K562 (cell line): ENCODE measurements around the gene MCOLN2. TPM values are rescaled to one million over a fixed set of nuclear protein-coding genes. Genes with fewer than 3 reads are reported as not detected.
"Not testable (repeated sequence)": the region's sequence is repeated elsewhere in the genome, so short reads cannot be mapped to it uniquely, and the experiment has no call there.

Experiments
- ATAC-seq: fragments of 200-7000 bp; cut with Tn5 transposase; 3 replicates; pipeline ENCODE4 v1.9.1; 2020; ENCODE audit warnings: moderate library complexity
- BruUV-seq: library from RNA; stranded (reverse); fragments of 400-500 nt; replicated peaks from 2 replicates; lab custom pipeline; 2021; lab: Mats Ljungman, UMichigan
- CTCF ChIA-PET: fragments of 300-600 bp; formaldehyde crosslinking; extraction: SDS; loops from one replicate; lab custom pipeline; 2021; ENCODE audit warnings: low intra/inter-chr PET ratio; lab: Yijun Ruan, JAX
- POLR2A ChIA-PET: fragments of 300-600, 350-650 bp; sonication (Branson Sonifier 250); formaldehyde crosslinking; extraction: SDS; loops from one replicate; lab custom pipeline; 2021; ENCODE audit warnings: antibody characterized with exemption, inconsistent platforms; lab: Yijun Ruan, JAX
- DNase-seq, 4 experiments: peaks; one replicate each; pipeline versions ENCODE4 v3.0.0 to v3.0.0-alpha.2; 2011 to 2018; ENCODE audit warnings: low spot score in 3 of 4, mixed read lengths in 3 of 4; ENCODE audit errors: extremely low read depth in 1 of 4
- FAIRE-seq: peaks from 2 replicates; lab custom pipeline; 2011; peaks lifted over from hg19 to GRCh38; lab: Jason Lieb, UNC
- H2AFZ ChIP-seq: 2 replicates; pipeline ENCODE4 v1.6.0; 2011; ENCODE audit warnings: low read depth, low read length, control low read depth, inconsistent platforms
- H3K27ac ChIP-seq: fragments of 200-600 bp; 3 replicates; pipeline ENCODE4 v1.8.0; 2011; ENCODE audit warnings: low read depth, mild to moderate bottlenecking, control low read depth, inconsistent platforms, low read length, moderate library complexity, mixed read lengths; ENCODE audit errors: extremely low read depth
- H3K27me3 ChIP-seq, 2 experiments: fragments of 300-600 bp in 1 of 2; 2 replicates in 1 of 2; 3 replicates in 1 of 2; pipeline versions ENCODE4 v1.6.0 to v1.8.0; 2011; ENCODE audit warnings: inconsistent platforms in 2 of 2, low read length in 2 of 2, mild to moderate bottlenecking in 1 of 2, mixed read lengths in 1 of 2, moderate library complexity in 1 of 2; ENCODE audit not compliant: control insufficient read depth in 2 of 2, insufficient read depth in 2 of 2
- H3K36me3 ChIP-seq: fragments of 300-600 bp; 3 replicates; pipeline ENCODE4 v1.8.0; 2011; ENCODE audit warnings: mild to moderate bottlenecking, low read length, inconsistent platforms; ENCODE audit not compliant: control insufficient read depth, insufficient read depth
- H3K4me1 ChIP-seq, 2 experiments: fragments of 200-600 bp in 1 of 2; replicated peaks in 1 of 2; 2 replicates in 1 of 2; 3 replicates in 1 of 2; pipeline versions ENCODE4 v1.5.1 to v1.8.0; 2011; ENCODE audit warnings: inconsistent platforms in 2 of 2, low read length in 2 of 2, mild to moderate bottlenecking in 1 of 2, mixed read lengths in 1 of 2, moderate library complexity in 1 of 2; ENCODE audit not compliant: control insufficient read depth in 2 of 2, insufficient read depth in 2 of 2
- H3K4me2 ChIP-seq: 2 replicates; pipeline ENCODE4 v1.6.1; 2011; ENCODE audit warnings: low read length, control low read depth, inconsistent platforms, mixed read lengths; ENCODE audit not compliant: insufficient read depth
- H3K4me3 ChIP-seq: fragments of 200-600 bp; sonication (generic), shearing (Covaris generic); 2 replicates; pipeline ENCODE4 v1.5.1; 2016; ENCODE audit warnings: control low read depth, inconsistent platforms
- H3K79me2 ChIP-seq: fragments of 200-600 bp; 3 replicates; pipeline ENCODE4 v1.8.0; 2011; ENCODE audit warnings: low read length, inconsistent platforms; ENCODE audit not compliant: control insufficient read depth, insufficient read depth
- H3K9ac ChIP-seq, 2 experiments: 2 replicates each; pipeline versions ENCODE4 v1.6.0 to v1.6.1; 2011; ENCODE audit warnings: low read depth in 2 of 2, low read length in 2 of 2, control low read depth in 1 of 2, inconsistent platforms in 1 of 2, mild to moderate bottlenecking in 1 of 2, mixed read lengths in 1 of 2; ENCODE audit not compliant: insufficient read depth in 1 of 2
- H3K9me1 ChIP-seq: one replicate; pipeline ENCODE4 v1.6.0; 2011; ENCODE audit warnings: inconsistent platforms, mild to moderate bottlenecking, low read length, moderate library complexity; ENCODE audit not compliant: control insufficient read depth, insufficient read depth
- H3K9me3 ChIP-seq: replicated peaks from 2 replicates; pipeline ENCODE4 v1.5.1; 2011; ENCODE audit warnings: low read depth, low read length, inconsistent platforms; ENCODE audit not compliant: control insufficient read depth, insufficient read depth
- H4K20me1 ChIP-seq: replicated peaks from 2 replicates; pipeline ENCODE4 v1.6.1; 2011; ENCODE audit warnings: low read length, inconsistent platforms, mixed read lengths; ENCODE audit not compliant: control insufficient read depth, insufficient read depth
- MEF2A ChIP-seq: IDR thresholded peaks from 2 replicates; pipeline ENCODE4 v1.6.1; 2011; ENCODE audit warnings: low read depth, mild to moderate bottlenecking, low read length, moderate library complexity; ENCODE audit not compliant: control insufficient read depth
- POLR2H ChIP-seq: IDR thresholded peaks from 2 replicates; pipeline ENCODE4 v1.6.1; 2016; ENCODE audit warnings: missing genetic modification characterization, low read depth, mild to moderate bottlenecking, control low read depth, missing compliant biosample characterization, moderate library complexity
- SRSF9 ChIP-seq: fragments of 200-400 bp; formaldehyde crosslinking; IDR thresholded peaks from 2 replicates; pipeline ENCODE4 v1.6.1; 2017; ENCODE audit warnings: low read depth, low read length, borderline replicate concordance
- ZNF696 ChIP-seq: fragments of 250-450 bp; sonication (Bioruptor Pico); conservative IDR thresholded peaks from 2 replicates; pipeline ENCODE4 v1.4.0; 2020; ENCODE audit warnings: mild to moderate bottlenecking, moderate library complexity
- WGBS: fragments of 100-300 bp; shearing (Covaris generic); methylation state at CpG from one replicate; pipeline ENCODE4 v1.1.6; 2016; ENCODE audit warnings: low coverage, mixed read lengths; ENCODE audit not compliant: insufficient coverage; ENCODE audit errors: missing lambda C conversion rate; 5-methylcytosine and 5-hydroxymethylcytosine counted together
- in situ Hi-C: fragments of 300-500 bp; cut with MboI; formaldehyde crosslinking; loops from 4 replicates; pipeline ENCODE4 v1.15.0; 2018; ENCODE audit warnings: inconsistent platforms, mixed read lengths
- intact Hi-C: fragments of 100-400 bp; cut with micrococcal nuclease; formaldehyde crosslinking; loops from 2 replicates; pipeline ENCODE4 v1.14.2; 2022
- polyA plus RNA-seq, 8 experiments: library from polyadenylated mRNA; depleted of rRNA in 4 of 8; stranded (reverse) in 5 of 8; unstranded in 3 of 8; fragments of >200 nt; fragmentation: Nextera tagmentation in 2 of 8; fragmentation: Illumina TruSeq in 1 of 8; extraction: Ambion mirVana in 2 of 8; extraction: Trizol in 1 of 8; gene quantifications; 2 replicates each; pipeline versions ENCODE4 v1.2.1 to v1.2.3, GENCODE V29; 2011 to 2014; ENCODE audit warnings: inconsistent platforms in 1 of 8, missing spikeins in 1 of 8
- total RNA-seq, 7 experiments: library from RNA; depleted of rRNA in 6 of 7; stranded (reverse); fragments of >200 nt in 6 of 7; fragmentation: Illumina TruSeq in 2 of 7; extraction: Trizol in 2 of 7; gene quantifications; 2 replicates each; pipeline versions ENCODE4 v1.2.1 to v1.2.3, GENCODE V29; 2011 to 2021; ENCODE audit warnings: low replicate concordance in 1 of 7
- TF ChIP-seq, protein P1 (sequence below): sonication (generic); formaldehyde crosslinking; IDR thresholded peaks from 2 replicates; pipeline ENCODE4 v1.8.0; 2022; ENCODE audit warnings: mild to moderate bottlenecking, low read depth, missing genetic modification reagents

MCOLN2 gene
- total and polyA plus RNA-seq, 9 of the 15 experiments (the other 6 are each of a cell fraction or from before 2014, with no cell fraction given), result 0.18 TPM; not detected in 8

DNA sequence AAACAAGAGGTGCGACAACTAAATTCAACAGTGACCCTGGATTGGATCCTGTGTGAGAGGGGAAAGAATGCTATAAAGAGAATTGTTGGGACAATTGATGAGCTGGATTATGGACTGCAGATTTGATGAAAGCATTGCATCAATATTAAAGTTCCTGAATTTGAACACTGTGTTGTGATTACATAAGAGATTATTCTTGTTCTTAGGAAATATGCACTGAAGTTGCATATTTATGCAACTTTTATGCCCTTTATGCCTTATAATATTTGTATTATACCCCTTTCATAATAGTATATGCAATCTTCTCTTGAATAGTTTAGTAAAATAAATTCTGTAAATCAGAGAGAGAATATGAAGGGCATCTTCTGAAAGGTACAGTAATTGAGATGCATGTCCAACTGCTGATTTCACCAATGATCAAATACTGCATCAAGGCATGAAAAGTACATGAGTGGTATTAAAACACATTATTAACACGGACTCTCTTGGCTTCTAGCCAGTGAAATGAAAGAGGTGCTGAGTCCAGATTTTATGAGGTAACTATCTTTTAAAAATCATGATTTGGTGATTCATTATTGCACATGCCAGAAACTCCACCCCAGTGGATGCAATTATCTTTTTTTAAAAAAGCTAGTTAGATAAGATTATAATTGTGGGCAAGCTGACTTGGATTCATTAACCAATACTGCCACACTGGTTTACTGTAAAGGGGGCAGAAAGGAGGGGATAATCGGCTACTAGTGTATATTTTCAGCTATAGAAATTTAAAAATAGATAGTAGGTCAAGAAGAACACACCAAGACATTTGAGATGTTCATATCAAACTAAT is 84.0 kb downstream of the MCOLN2 start:
- CTCF ChIA-PET, result no interaction called here
- WGBS, result 6% methylated on average over 3 of the region's 3 CpGs
- no peak for FAIRE-seq

DNA sequence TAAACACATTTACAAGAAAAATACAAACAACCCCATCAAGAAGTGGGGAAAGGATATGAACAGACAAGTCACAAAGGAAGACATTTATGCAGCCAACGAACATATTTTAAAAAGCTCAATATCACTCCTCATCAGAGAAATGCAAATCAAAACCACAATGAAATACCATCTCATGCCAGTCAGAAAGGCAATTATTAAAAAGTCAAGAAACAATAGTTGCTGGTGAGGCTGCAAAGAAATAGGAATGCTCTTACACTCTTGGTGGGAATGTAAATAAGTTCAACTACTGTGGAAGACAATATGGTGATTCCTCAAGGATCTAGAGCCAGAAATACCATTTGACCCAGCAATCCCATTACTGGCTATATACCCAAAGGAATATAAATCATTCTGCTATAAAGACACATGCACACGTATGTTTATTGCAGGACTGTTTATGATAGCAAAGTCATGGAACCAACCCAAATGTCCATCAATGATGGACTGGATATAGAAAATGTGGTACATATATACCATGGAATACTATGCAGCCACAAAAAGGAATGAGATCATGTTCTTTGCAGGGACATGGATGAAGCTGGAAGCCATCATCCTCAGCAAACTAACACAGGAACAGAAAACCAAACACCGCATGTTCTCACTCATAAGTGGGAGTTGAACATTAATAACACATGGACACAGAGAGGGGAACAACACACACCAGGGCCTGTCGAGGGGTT is 88.0 kb downstream of the MCOLN2 start:
- ATAC-seq, H3K4me1 ChIP-seq, H3K9ac ChIP-seq, H3K4me3 ChIP-seq, H2AFZ ChIP-seq, FAIRE-seq, H3K9me3 ChIP-seq, H3K36me3 ChIP-seq, H3K27me3 ChIP-seq, POLR2A ChIA-PET, H4K20me1 ChIP-seq, CTCF ChIA-PET, H3K79me2 ChIP-seq, H3K27ac ChIP-seq, DNase-seq, in situ Hi-C loops, H3K4me2 ChIP-seq, intact Hi-C loops, BruUV-seq, H3K9me1 ChIP-seq: not testable (repeated sequence)
- WGBS, result 0% methylated on average over 3 of the region's 4 CpGs

More for the DNA sequence above, 84.0 kb downstream of the MCOLN2 start:
- intact Hi-C loops, result no loop called here
- in situ Hi-C loops, result no loop called here
- H3K27ac ChIP-seq, result no peak overlapping the region
- H3K9me1 ChIP-seq, result no peaks in the 10 kb centered on the region
- no peak overlapping the region for H2AFZ ChIP-seq
- no peaks in the 10 kb centered on the region for H3K79me2 ChIP-seq
- H3K4me3 ChIP-seq, result no peak overlapping the region
- no TSS peak for BruUV-seq
- H3K9ac ChIP-seq, result no peak overlapping the region
- no peak overlapping the region for H3K4me2 ChIP-seq
- no peaks in the 10 kb centered on the region for H3K4me1 ChIP-seq
- POLR2A ChIA-PET, result interaction anchor here (0.8 to 1.3 kb wide), 2 partner anchors 10 to 130 kb away, joined by 3 read pairs; no protein-coding TSS in a partner anchor
- H3K27me3 ChIP-seq, result no peaks in the 10 kb centered on the region; a peak in 1 of 5 replicates
- no peaks in the 10 kb centered on the region for H3K36me3 ChIP-seq
- no peak for TF ChIP-seq MEF2A
- no peak for TF ChIP-seq ZNF696
- TF ChIP-seq POLR2H (tag), result no peak
- no peak for TF ChIP-seq SRSF9
- TF ChIP-seq, protein P1, sequence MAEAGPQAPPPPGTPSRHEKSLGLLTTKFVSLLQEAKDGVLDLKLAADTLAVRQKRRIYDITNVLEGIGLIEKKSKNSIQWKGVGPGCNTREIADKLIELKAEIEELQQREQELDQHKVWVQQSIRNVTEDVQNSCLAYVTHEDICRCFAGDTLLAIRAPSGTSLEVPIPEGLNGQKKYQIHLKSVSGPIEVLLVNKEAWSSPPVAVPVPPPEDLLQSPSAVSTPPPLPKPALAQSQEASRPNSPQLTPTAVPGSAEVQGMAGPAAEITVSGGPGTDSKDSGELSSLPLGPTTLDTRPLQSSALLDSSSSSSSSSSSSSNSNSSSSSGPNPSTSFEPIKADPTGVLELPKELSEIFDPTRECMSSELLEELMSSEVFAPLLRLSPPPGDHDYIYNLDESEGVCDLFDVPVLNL, result no peak
- DNase-seq (no peak), ATAC-seq (no peak)
- H4K20me1 ChIP-seq, result no peaks in the 10 kb centered on the region
- no peaks in the 10 kb centered on the region for H3K9me3 ChIP-seq
